Dendritic cell treated with granulocyte-macrophage colony-stimulating factor and Interleukin-4, amounts not matched to agents 40 ng/mL and 50 ng/mL, for 4 days (primary cell): ENCODE data around the gene DHX32.

ENCODE experiments used
- H3K27ac Mint-ChIP-seq: one replicate; pipeline ENCODE4 v1.8.0; 2022; ENCODE audit warnings: mild to moderate bottlenecking, mixed read lengths
- H3K27me3 Mint-ChIP-seq: one replicate; pipeline ENCODE4 v1.8.0; 2022; ENCODE audit warnings: mild to moderate bottlenecking, mixed read lengths
- H3K36me3 Mint-ChIP-seq: one replicate; pipeline ENCODE4 v1.8.0; 2022; ENCODE audit warnings: low read depth, mixed read lengths
- H3K4me1 Mint-ChIP-seq: one replicate; pipeline ENCODE4 v1.8.0; 2022; ENCODE audit warnings: low read depth, mixed read lengths
- H3K4me3 Mint-ChIP-seq: one replicate; pipeline ENCODE4 v1.8.0; 2022; ENCODE audit warnings: mild to moderate bottlenecking, moderate library complexity, mixed read lengths
- H3K9me3 Mint-ChIP-seq: one replicate; pipeline ENCODE4 v1.8.0; 2022; ENCODE audit warnings: mixed read lengths
- intact Hi-C: fragments of 100-400 bp; cut with micrococcal nuclease; formaldehyde crosslinking; loops from one replicate; pipeline ENCODE4 v1.15.0; 2022

DHX32 gene

GRCh38 chr10:125820701-125821100 lies 60.4 kb downstream of the DHX32 start:
- intact Hi-C loops: loop anchor here (5.0 kb wide), 1 partner anchor 658 kb away; the partner anchor contains the start of gene CTBP2
- no peaks in the 10 kb centered on the region for H3K9me3 Mint-ChIP-seq
- H3K4me3 Mint-ChIP-seq: no peak overlapping the region
- peaks cover 4% of the 10 kb centered on the region for H3K36me3 Mint-ChIP-seq
- peaks cover 12% of the 10 kb centered on the region for H3K4me1 Mint-ChIP-seq
- no peaks in the 10 kb centered on the region for H3K27me3 Mint-ChIP-seq
- H3K27ac Mint-ChIP-seq: no peak overlapping the region

- Mint-ChIP-seq H3K4me3 (no peak overlapping the region), H3K9me3 (no peaks in the 10 kb centered on the region), H3K27me3 (no peaks in the 10 kb centered on the region), H3K36me3 (peaks cover 31% of the 10 kb centered on the region), H3K27ac (no peak overlapping the region), H3K4me1 (peaks cover 12% of the 10 kb centered on the region)
- intact Hi-C loops: no loop called here
Measured at GRCh38 chr10:125817337-125817946, 63.6 kb downstream of the DHX32 start.

- intact Hi-C loops: no loop called here
- Mint-ChIP-seq H3K4me1 (peaks cover 6% of the 10 kb centered on the region), H3K36me3 (peaks cover 36% of the 10 kb centered on the region), H3K27me3 (no peaks in the 10 kb centered on the region), H3K27ac (no peak overlapping the region), H3K4me3 (no peak overlapping the region), H3K9me3 (no peaks in the 10 kb centered on the region)
Measured at GRCh38 chr10:125816548-125816947, 64.5 kb downstream of the DHX32 start.

GRCh38 chr10:125815764-125816163 lies 65.3 kb downstream of the DHX32 start:
- H3K4me3 Mint-ChIP-seq: no peak overlapping the region
- H3K27me3 Mint-ChIP-seq: no peaks in the 10 kb centered on the region
- intact Hi-C loops: no loop called here
- H3K9me3 Mint-ChIP-seq: no peaks in the 10 kb centered on the region
- no peak overlapping the region for H3K27ac Mint-ChIP-seq
- peaks cover 42% of the 10 kb centered on the region for H3K36me3 Mint-ChIP-seq
- H3K4me1 Mint-ChIP-seq: no peaks in the 10 kb centered on the region

GRCh38 chr10:125812128-125812750 lies 68.9 kb downstream of the DHX32 start:
- no peaks in the 10 kb centered on the region for H3K27me3 Mint-ChIP-seq
- no peaks in the 10 kb centered on the region for H3K4me1 Mint-ChIP-seq
- no peak overlapping the region for H3K27ac Mint-ChIP-seq
- H3K9me3 Mint-ChIP-seq: no peaks in the 10 kb centered on the region
- intact Hi-C loops: no loop called here
- H3K4me3 Mint-ChIP-seq: no peak overlapping the region
- peaks cover 62% of the 10 kb centered on the region for H3K36me3 Mint-ChIP-seq

DNA sequence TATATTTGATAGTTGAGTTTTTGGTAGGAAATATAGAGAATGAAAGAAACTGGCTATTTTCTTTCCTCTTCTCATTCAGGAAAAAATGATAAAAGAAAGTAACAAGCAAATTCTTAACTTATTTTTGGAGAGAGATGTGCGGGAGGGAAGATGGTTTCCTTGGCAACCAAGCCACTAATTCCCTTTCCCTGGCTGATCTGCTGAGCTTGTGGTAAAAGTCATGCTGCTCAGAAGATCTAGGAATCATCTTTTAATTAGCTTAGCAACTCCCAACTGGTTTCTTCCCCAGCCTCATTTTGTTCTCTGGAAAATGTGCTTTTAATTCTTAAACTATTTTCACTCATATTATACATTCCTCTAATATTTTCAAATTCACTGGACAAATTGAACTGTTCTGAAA lies 69.8 kb downstream of the DHX32 start:
- H3K27me3 Mint-ChIP-seq: no peaks in the 10 kb centered on the region
- H3K27ac Mint-ChIP-seq: no peak overlapping the region
- no peak overlapping the region for H3K4me3 Mint-ChIP-seq
- no peaks in the 10 kb centered on the region for H3K9me3 Mint-ChIP-seq
- H3K36me3 Mint-ChIP-seq: peaks cover 72% of the 10 kb centered on the region
- no peaks in the 10 kb centered on the region for H3K4me1 Mint-ChIP-seq
- intact Hi-C loops: no loop called here

DNA sequence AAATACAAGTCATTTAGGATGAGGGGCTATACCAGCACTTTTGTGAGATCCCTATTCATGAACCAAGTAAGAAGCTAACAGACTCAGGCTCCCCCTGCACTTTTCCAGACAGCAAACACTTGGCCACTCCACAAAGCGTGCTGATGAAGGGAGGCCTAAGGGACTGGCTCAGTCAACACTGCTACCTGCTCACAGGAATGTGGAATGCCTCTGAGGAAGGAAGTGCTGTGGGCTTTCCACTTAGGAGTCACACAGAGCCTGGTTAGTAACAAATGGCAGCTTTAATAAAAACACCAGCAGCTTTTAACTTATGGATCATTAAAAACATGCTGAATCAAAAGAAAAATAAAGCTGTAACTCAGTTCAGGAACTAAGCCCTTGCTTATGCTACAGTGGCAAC lies 73.0 kb downstream of the DHX32 start:
- peaks cover 69% of the 10 kb centered on the region for H3K36me3 Mint-ChIP-seq
- intact Hi-C loops: no loop called here
- no peaks in the 10 kb centered on the region for H3K27me3 Mint-ChIP-seq
- no peaks in the 10 kb centered on the region for H3K9me3 Mint-ChIP-seq
- H3K4me3 Mint-ChIP-seq: no peak overlapping the region
- no peaks in the 10 kb centered on the region for H3K4me1 Mint-ChIP-seq
- no peak overlapping the region for H3K27ac Mint-ChIP-seq

- Mint-ChIP-seq H3K9me3 (no peaks in the 10 kb centered on the region), H3K4me3 (no peak overlapping the region), H3K4me1 (no peaks in the 10 kb centered on the region), H3K27ac (no peak overlapping the region), H3K27me3 (no peaks in the 10 kb centered on the region), H3K36me3 (peaks cover 86% of the 10 kb centered on the region)
- intact Hi-C loops: no loop called here
Measured at GRCh38 chr10:125802739-125803138, 78.4 kb downstream of the DHX32 start.

DNA sequence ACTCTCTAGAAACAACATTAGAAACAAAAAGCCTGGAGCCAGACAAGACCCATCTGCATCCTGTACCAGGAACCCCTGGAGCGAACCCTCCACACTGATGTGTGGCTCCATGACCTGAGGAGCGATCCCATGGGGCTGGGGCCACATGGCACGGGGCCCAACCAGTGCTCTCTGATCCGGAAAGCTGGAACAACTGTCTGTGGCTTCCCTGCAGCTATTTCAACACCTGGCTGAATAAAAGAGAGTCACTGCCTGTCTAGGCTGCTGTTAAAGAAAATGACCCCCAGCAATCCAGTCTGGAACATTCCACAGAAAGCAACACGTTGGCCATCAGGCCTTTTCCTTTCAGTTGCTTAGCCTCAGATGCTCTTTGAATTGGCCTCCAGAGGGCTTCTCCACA lies 79.0 kb downstream of the DHX32 start:
- peaks cover 86% of the 10 kb centered on the region for H3K36me3 Mint-ChIP-seq
- intact Hi-C loops: no loop called here
- H3K27ac Mint-ChIP-seq: no peak overlapping the region
- H3K4me3 Mint-ChIP-seq: no peak overlapping the region
- no peaks in the 10 kb centered on the region for H3K4me1 Mint-ChIP-seq
- H3K27me3 Mint-ChIP-seq: no peaks in the 10 kb centered on the region
- H3K9me3 Mint-ChIP-seq: no peaks in the 10 kb centered on the region

DNA sequence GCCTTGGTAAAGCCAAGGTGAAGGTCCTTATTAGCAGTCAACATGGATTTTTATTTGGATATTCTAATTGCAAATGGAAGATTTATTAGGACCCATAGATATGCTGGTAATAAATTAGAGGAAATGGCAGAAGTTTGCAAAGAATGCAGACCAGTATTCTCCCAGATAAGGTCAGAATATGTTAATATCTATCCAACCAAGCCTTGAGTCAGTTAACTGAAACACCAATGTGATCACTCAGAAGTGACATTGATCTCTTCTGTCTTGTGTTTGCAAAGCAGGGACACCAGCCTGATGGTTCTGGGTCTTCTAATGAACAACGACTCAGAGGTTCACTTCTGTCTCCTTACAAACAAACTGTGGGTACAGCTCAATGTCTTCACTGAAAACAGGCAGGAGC lies 79.5 kb downstream of the DHX32 start:
- no peaks in the 10 kb centered on the region for H3K9me3 Mint-ChIP-seq
- H3K27ac Mint-ChIP-seq: no peak overlapping the region
- no peaks in the 10 kb centered on the region for H3K27me3 Mint-ChIP-seq
- intact Hi-C loops: no loop called here
- H3K4me1 Mint-ChIP-seq: no peaks in the 10 kb centered on the region
- H3K4me3 Mint-ChIP-seq: no peak overlapping the region
- peaks cover 86% of the 10 kb centered on the region for H3K36me3 Mint-ChIP-seq

DNA sequence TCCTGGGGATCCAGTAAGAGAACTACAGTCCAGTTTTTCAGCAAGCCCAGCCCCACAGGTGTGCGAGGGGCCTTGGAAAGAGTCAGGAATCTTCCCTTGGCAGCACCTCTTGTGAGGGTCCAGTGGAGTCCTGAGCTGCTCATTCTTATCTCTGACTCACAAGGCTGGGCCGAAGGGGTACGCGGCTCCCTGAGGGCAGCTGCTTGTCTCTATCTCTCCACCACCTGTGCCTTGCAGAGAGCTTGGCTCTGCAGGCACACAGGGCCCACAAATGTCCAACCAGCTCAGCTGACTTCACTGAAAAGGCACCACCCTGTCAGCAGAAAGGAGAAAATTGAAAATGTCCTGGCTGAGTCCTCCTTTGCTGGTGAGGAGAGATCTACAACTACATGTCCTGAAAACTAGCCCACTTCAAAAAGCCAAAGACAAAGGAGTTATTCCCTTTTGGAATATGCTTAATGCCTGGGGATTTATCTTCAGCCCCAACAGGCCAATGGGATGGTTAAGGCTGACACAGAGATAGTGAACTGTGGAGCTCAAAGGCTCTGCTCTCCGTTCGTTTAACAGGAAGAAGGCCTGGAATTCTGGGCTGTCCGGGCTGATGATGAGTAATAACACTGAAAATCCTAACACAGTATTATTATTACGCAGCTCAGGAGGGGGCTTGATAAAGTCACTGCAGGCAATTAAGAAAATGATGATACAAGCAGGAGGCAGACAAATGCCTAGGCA lies 81.5 kb downstream of the DHX32 start:
- intact Hi-C loops: no loop called here
- no peak overlapping the region for H3K27ac Mint-ChIP-seq
- H3K4me1 Mint-ChIP-seq: no peaks in the 10 kb centered on the region
- H3K9me3 Mint-ChIP-seq: no peaks in the 10 kb centered on the region
- no peak overlapping the region for H3K4me3 Mint-ChIP-seq
- H3K27me3 Mint-ChIP-seq: no peaks in the 10 kb centered on the region
- H3K36me3 Mint-ChIP-seq: peaks cover 83% of the 10 kb centered on the region

GRCh38 chr10:125797994-125798662 lies 83.0 kb downstream of the DHX32 start:
- intact Hi-C loops: no loop called here
- peaks cover 88% of the 10 kb centered on the region for H3K36me3 Mint-ChIP-seq
- no peaks in the 10 kb centered on the region for H3K4me1 Mint-ChIP-seq
- no peaks in the 10 kb centered on the region for H3K27me3 Mint-ChIP-seq
- H3K9me3 Mint-ChIP-seq: no peaks in the 10 kb centered on the region
- H3K4me3 Mint-ChIP-seq: no peak overlapping the region
- H3K27ac Mint-ChIP-seq: no peak overlapping the region

DNA sequence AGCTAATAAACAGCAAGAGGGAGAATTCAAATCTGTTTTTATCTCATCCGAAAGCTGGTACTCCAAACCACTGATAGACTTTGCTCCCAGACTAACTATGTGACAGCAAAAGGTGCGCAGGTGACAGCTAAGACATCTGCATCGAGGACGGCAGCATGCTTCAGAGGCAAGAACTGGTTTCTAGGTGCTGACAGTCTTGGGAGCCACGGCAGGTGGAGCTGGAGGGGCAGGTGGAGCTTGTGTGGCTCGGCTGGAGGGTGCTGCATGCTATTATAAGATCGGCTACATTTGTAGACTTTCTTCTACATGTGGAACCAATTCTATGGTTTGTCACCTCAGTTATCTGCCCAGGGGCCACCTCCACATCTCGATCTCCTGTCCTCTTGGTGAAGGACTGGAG lies 83.7 kb downstream of the DHX32 start:
- Mint-ChIP-seq H3K27ac (no peak overlapping the region), H3K36me3 (peaks cover 88% of the 10 kb centered on the region), H3K4me1 (no peaks in the 10 kb centered on the region), H3K9me3 (no peaks in the 10 kb centered on the region), H3K27me3 (no peaks in the 10 kb centered on the region), H3K4me3 (no peak overlapping the region)
- intact Hi-C loops: no loop called here

- Mint-ChIP-seq H3K9me3 (no peaks in the 10 kb centered on the region), H3K4me1 (no peaks in the 10 kb centered on the region), H3K36me3 (peaks cover 90% of the 10 kb centered on the region), H3K27ac (no peak overlapping the region), H3K4me3 (no peak overlapping the region), H3K27me3 (no peaks in the 10 kb centered on the region)
- intact Hi-C loops: no loop called here
Measured at GRCh38 chr10:125795637-125796190, 85.4 kb downstream of the DHX32 start.
